IMR-90 (cell line): Measurements from ENCODE around the gene OR51E2.

Experiments used
- BHLHE40 ChIP-seq: fragments of 150-350 bp; IDR thresholded peaks from 2 replicates; pipeline ENCODE4 v1.6.1; 2016; ENCODE audit warnings: mild to moderate bottlenecking, low read depth, low read length
- MXI1 ChIP-seq: IDR thresholded peaks from 2 replicates; pipeline ENCODE4 v1.6.1; 2012; ENCODE audit warnings: low read depth, mild to moderate bottlenecking, low read length, moderate library complexity, borderline replicate concordance
- POLR2A ChIP-seq: IDR thresholded peaks from 2 replicates; pipeline ENCODE4 v1.6.1; 2012; ENCODE audit warnings: mild to moderate bottlenecking, low read depth, low read length
- RAD21 ChIP-seq: IDR thresholded peaks from 2 replicates; pipeline ENCODE4 v1.6.1; 2012; ENCODE audit warnings: low read length, improper control_type of control experiment
- RFX5 ChIP-seq: IDR thresholded peaks from 2 replicates; pipeline ENCODE4 v1.8.0; 2012; ENCODE audit warnings: low read depth, mild to moderate bottlenecking, low read length, moderate library complexity
- SMC3 ChIP-seq: fragments of 150-350 bp; IDR thresholded peaks from 2 replicates; pipeline ENCODE4 v1.6.1; 2016; ENCODE audit warnings: low read depth, mild to moderate bottlenecking, antibody characterized with exemption, low read length, moderate library complexity
- USF2 ChIP-seq: fragments of 150-350 bp; IDR thresholded peaks from 2 replicates; pipeline ENCODE4 v1.6.1; 2017; ENCODE audit warnings: mild to moderate bottlenecking, antibody characterized with exemption, low read length, low read depth
- TF ChIP-seq, protein P1 (sequence below): conservative IDR thresholded peaks from 2 replicates; pipeline ENCODE4 v1.5.1; 2012; ENCODE audit warnings: mild to moderate bottlenecking, low read depth, low read length, improper control_type of control experiment

GRCh38 chr11:4700436-4700820, 2.8 kb upstream of the OR51E2 start:
- TF ChIP-seq, protein P1, sequence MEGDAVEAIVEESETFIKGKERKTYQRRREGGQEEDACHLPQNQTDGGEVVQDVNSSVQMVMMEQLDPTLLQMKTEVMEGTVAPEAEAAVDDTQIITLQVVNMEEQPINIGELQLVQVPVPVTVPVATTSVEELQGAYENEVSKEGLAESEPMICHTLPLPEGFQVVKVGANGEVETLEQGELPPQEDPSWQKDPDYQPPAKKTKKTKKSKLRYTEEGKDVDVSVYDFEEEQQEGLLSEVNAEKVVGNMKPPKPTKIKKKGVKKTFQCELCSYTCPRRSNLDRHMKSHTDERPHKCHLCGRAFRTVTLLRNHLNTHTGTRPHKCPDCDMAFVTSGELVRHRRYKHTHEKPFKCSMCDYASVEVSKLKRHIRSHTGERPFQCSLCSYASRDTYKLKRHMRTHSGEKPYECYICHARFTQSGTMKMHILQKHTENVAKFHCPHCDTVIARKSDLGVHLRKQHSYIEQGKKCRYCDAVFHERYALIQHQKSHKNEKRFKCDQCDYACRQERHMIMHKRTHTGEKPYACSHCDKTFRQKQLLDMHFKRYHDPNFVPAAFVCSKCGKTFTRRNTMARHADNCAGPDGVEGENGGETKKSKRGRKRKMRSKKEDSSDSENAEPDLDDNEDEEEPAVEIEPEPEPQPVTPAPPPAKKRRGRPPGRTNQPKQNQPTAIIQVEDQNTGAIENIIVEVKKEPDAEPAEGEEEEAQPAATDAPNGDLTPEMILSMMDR = no peak
- TF ChIP-seq USF2 = no peak
- no peak for TF ChIP-seq POLR2A
- no peak for TF ChIP-seq BHLHE40
- TF ChIP-seq MXI1 = no peak
- TF ChIP-seq RAD21 = no peak
- TF ChIP-seq SMC3 = no peak
- no peak for TF ChIP-seq RFX5
